Mucosa of gallbladder (tissue), 1 donor: ENCODE results near the gene TGFBR1. TPM values are rescaled to one million over a fixed set of nuclear protein-coding genes. Genes with fewer than 3 reads are reported as not detected.

Source experiments
- DNase-seq: peaks from one replicate; pipeline ENCODE4 v3.0.0-alpha.2; 2020; ENCODE audit warnings: low spot score
- total RNA-seq: library from RNA; stranded (reverse); gene quantifications from one replicate; pipeline ENCODE4 v1.2.1, GENCODE V29; 2021
- donor health status: DM: no; HTN: no; CAD: no.

The TGFBR1 gene
- total RNA-seq, 1 donor from 2014 or later, result 69.2 TPM

DNA sequence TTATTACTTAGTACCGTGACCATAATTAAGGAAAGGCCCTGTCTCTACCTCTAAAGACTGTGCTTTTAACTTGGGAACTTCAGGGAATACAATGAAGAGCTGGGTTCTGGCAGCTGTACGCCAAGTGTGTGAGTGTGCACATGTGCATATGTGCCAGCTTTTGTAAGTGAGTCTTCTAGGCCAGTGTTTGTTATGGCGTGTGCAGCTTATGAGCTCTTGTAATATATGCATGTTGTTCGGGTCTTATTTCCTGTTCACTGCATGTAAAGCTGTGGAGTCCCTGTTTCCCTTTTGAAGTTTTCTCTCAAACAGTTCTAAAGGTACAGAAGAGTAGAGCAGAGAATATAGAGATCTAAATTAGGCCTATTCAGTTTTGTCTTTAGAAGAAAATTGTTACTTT lies 30.5 kb downstream of the TGFBR1 start:
- no peak for DNase-seq

DNA sequence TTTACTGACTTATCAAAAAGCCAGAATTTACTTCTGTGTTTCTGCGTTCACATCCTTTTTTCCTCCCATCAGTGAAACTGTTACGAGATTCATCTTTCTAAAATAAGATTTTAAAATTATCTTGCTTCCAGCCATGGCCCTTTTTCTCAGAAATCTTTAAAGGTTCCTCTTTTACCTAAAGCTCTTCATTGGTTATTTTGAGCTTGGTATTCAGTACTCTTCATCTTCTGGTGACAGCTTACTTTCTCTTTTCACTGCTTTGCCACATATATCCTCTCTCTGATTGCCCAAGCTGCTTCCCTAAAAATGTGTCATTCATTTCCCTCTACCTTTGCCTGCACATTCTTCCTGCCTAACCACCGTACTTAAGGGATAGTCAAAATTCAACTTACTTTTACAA lies 32.3 kb downstream of the TGFBR1 start:
- no peak for DNase-seq

GRCh38 chr9:99137891-99138290 lies 33.0 kb downstream of the TGFBR1 start:
- no peak for DNase-seq

- DNase-seq, result no peak
Observed at GRCh38 chr9:99138424-99139284, 33.7 kb downstream of the TGFBR1 start.

DNA sequence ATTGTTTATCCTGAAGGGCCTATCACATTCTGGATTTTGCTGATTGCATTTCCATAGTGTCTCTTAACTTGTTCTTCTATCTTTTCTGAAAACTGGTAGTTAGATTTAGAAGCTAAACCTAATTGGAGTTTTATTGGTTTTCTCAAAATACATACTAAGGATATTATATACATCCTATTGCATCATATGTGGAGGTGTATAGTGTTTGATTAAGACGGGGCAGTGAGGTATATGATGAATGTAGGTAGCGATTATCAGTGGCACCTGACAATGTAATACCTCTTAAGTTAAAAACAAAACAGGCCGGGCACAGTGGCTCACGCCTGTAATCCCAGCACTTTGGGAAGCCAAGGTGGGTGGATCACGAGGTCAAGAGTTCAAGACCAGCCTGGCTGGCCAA lies 35.0 kb downstream of the TGFBR1 start:
- no peak for DNase-seq

GRCh38 chr9:99140685-99141314 lies 35.9 kb downstream of the TGFBR1 start:
- peak; percentile 32 for DNase-seq

DNA sequence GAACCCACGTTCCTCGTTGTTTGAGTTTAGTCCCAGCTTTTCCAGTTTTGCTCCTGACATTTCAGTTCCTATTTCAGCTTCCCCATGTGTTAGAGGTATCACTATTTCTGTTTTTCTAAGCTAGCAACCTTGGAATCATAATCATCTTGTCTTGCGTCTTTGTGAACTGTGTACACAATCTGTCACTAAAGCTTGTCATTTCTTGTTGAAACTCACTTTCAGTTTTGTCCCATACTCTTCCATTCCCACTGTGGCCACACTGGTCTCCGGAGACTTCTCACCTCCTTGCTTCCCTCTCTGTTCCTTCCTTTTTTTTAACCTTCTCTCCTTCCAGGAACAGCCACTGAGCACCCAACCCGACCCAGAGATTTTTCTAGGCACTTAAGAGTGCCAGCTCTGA lies 36.9 kb downstream of the TGFBR1 start:
- DNase-seq, result no peak

- no peak for DNase-seq
Observed at GRCh38 chr9:99142275-99142674, 37.4 kb downstream of the TGFBR1 start.

DNA sequence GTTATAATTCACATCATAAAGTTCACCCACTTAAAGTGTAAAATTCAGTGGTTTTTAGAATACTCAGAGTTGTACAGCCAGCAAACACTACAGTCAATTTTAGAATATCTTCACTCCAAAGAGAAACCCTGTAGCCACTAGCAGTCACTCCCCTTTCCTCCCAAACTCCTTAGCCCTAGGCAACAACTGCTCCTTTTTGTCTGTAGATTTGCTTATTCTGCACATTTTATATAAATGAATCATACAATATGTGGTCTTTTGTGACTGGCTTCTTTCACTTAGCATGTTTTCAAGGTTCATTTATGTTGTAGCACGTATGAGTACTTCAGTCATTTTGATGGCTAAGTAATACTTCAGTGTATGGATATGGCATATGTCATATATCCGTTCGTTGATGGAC lies 38.7 kb downstream of the TGFBR1 start:
- no peak for DNase-seq

GRCh38 chr9:99144966-99145365 lies 40.1 kb downstream of the TGFBR1 start:
- DNase-seq, result no peak

DNA sequence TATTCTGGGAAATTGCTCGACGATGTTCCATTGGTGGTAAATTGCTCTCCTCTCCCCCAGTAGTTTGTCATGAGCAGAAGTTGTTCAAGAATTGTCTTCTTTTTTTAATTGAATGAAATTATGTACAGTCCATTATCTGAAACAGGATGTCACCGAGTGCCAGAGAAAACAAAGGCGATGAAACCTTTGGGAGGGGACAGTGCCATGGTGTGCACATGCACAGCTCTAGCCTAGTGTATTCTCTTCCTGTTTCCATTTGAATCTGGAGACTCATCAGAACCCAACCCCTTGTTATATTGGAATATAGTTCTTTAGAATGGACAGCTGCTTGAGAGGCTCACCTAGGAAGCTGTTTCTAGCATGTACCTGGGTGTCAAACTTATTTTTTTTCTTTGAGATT lies 41.7 kb downstream of the TGFBR1 start:
- DNase-seq, result no peak

GRCh38 chr9:99147177-99147576 lies 42.3 kb downstream of the TGFBR1 start:
- no peak for DNase-seq

DNA sequence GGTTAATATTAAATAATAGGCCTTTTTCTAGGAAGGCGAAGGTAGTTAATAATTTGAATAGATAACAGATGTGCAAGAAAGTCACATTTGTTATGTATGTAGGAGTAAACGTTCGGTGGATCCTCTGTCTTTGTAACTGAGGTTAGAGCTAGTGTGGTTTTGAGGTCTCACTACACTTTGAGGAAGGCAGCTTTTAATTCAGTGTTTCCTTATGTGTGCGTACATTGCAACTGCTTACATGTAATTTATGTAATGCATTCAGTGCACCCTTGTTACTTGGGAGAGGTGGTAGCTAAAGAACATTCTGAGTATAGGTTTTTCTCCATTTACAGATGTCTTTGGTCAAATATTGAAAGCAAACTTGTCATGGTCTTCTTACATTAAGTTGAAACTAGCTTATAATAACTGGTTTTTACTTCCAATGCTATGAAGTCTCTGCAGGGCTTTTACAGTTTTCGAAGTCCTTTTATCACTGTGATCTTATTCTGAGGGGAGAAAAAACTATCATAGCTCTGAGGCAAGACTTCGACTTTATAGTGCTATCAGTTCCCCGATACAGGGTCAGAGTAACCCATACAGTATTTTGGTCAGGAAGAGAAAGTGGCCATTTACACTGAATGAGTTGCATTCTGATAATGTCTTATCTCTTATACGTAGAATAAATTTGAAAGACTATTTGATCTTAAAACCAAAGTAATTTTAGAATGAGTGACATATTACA lies 45.7 kb downstream of the TGFBR1 start:
- DNase-seq, result no peak

DNA sequence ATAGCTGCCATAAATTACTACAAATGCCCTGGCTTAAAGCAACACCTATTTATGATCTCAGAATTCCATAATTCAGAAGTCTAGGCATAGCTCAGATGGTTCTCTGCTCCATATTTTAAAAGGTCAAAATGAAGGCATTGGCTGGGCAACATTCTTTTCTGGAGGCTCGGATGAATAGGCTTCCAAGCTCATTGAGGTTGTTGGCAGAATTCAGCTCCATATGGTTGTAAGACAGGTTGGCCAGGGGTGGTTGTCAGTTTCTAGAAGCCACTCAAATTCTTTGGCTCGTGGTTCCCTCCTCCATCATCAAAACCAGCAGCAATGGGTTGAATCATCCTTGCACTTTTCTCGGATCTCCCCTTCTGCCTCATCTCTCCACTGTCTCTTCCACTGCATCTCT lies 49.4 kb downstream of the TGFBR1 start:
- no peak for DNase-seq

- no peak for DNase-seq
Observed at GRCh38 chr9:99155736-99156135, 50.8 kb downstream of the TGFBR1 start.

GRCh38 chr9:99158629-99159028 lies 53.7 kb downstream of the TGFBR1 start:
- DNase-seq, result no peak

DNA sequence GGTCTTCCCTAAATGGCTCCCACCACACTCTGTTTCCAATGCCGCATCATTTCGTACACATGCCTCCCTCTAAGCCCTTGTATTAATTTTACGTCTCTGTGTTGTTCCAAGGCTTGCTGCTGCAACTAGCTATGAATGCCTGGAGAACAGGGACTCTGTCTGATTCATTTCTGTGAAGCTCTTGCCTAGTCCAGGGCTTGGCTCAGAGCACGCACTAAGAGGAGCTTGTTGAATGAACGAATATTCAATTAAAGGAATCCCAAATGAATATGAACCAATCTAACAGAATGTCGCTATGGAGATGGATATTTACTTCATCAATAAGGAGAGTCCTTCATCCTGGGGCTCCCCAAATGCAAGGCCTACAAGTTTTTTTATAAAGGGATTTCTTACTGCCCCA lies 55.3 kb downstream of the TGFBR1 start:
- DNase-seq, result no peak

DNA sequence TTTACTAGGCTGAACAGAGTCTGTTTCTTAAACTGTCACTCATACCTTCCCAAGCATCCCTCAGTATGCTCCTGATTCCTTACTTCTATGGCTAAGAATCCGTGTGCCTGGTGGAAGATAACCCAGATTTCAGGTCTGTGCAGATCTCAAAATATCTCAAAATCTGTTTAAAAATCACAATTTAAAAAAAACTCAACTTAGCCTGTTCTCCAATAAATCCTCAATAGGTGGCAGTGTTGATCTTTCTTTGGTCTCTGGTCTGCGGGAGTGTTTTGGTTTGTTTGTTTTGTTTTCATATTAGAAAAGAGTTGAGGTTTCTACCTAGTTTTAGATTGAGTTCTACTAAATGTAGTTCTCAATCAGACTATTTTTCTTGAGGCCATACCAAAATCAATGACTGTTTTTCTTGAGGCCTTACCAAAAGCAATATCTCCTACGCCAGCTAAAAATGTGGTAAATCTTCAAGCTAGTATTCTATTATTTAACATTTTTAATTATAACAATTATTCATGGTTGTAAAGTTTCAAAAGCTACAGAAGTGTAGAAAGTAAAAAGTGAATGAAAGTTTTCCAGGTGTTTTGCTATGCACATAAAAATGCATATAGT lies 57.9 kb downstream of the TGFBR1 start:
- DNase-seq, result no peak

GRCh38 chr9:99166149-99166548 lies 61.2 kb downstream of the TGFBR1 start:
- no peak for DNase-seq

DNA sequence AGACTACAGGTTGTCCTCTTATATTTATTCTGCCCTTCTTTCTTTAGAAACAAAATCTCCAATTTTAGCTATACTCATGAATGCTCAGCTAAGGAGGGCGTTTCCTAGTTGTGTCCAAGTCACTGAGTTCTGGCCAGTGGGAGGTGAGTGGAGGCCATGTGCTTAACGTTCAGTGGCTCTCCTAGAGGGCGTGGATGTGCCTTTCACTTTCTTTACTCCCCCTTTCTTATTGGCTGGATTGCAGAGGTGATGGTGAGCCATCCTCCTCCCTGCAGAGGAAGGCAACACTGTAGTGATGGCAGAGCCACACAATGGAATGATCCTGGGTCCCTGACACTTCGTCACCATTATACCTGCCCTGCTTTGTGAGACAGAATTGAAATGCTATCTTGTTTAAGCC lies 62.2 kb downstream of the TGFBR1 start:
- DNase-seq, result no peak

DNA sequence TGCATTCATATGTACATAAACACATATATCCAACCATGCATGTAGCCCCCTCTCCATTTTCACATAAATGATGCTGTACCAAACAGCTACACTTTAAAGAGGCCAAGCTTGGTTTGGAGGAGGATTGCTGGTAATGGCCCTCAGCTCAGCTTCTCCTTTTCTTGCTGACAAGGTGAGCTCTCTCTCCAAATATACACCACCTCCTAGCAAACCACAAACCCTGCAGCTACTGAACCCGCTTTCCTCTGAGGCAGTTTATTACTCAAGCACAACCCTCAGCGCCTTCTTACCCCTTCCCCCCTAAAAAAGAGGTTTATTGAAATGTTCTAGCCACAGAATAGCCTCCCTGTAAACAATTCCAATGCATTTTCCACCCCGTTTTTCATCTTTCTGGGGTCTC lies 62.8 kb downstream of the TGFBR1 start:
- DNase-seq, result no peak

DNA sequence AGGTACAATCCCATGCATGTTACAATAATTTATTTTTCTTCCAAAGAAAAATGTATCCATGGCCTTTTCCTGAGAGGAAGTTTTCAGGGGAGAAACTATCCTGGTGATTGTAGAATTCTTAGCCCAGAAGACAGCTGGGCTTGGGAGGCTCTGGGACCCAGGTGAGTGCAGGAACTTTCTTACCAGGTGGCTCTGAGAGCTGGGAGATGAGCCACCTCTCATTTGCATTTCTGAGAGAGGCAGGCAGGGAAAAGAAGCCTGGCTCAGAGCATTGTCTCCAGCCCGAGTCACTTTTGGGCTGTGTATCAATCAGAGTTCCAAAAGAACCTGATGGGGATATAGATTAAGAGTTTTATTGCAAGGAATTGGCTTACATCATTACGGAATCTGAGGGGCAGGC lies 64.2 kb downstream of the TGFBR1 start:
- no peak for DNase-seq
